DMS79 (cell line): Measurements from ENCODE around the gene SLC30A1.
"Not testable (repeated sequence)": the region's sequence is repeated elsewhere in the genome, so short reads cannot be mapped to it uniquely, and the experiment has no call there.

Source experiments
- DNase-seq: peaks from one replicate; lab custom pipeline; 2025; lab: John Stamatoyannopoulos, UW

Gene SLC30A1

GRCh38 chr1:211578640-211579439 is at the start of gene SLC30A1:
TSS of gene SLC30A1 (minus strand) at chr1:211579161. CDS start at chr1:211578612, 549 bp downstream.
- peak; percentile 95 for DNase-seq

DNA sequence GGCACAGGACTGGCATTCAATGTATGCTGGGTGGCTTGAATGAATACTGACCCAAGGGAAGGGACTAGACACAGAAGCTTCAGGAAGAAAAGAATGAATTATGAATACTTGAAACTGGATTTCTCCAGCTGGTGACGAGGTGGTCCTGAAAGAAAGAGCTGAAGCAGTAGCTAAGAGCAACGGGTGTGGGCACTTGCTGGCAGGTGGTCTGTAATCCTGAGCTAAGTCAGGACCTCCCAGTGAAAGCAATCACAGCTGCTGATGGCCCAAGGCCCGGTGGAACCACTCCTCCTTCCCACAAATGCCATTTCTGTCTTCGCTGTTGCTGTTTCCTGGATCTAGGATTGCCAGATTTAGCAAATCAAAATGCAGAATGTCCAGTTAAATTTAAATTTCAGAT is 49.5 kb upstream of the SLC30A1 start:
- no peak for DNase-seq

- DNase-seq: no peak
These were observed 48.3 kb upstream of the SLC30A1 start for GRCh38 chr1:211627259-211627658.

DNA sequence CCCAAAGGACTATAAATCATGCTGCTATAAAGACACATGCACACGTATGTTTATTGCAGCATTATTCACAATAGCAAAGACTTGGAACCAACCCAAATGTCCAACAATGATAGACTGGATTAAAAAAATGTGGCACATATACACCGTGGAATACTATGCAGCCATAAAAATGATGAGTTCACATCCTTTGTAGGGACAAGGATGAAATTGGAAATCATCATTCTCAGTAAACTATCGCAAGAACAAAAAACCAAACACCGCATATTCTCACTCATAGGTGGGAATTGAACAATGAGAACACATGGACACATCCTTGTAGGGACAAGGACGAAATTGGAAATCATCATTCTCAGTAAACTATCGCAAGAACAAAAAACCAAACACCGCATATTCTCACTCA is 46.9 kb upstream of the SLC30A1 start:
- DNase-seq: not testable (repeated sequence)

DNA sequence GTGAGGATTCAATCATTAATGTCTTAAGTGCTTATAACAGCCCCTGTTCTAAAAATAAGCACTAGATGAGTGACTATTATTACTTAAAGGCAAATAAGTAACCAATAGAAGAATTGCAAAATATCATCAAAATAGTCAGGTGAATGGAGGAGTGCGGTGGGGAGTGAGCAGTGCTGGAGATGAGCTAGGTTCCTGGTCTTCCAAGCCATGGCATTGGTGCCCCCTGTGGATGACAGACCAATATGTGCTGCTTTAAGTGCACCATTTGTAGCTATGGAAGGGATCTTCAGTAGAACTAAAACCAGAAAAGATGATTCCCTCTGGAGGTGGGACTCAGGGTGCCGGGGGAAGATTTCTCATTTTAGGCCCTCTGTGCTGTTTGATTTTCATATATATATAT is 46.1 kb upstream of the SLC30A1 start:
- no peak for DNase-seq

DNA sequence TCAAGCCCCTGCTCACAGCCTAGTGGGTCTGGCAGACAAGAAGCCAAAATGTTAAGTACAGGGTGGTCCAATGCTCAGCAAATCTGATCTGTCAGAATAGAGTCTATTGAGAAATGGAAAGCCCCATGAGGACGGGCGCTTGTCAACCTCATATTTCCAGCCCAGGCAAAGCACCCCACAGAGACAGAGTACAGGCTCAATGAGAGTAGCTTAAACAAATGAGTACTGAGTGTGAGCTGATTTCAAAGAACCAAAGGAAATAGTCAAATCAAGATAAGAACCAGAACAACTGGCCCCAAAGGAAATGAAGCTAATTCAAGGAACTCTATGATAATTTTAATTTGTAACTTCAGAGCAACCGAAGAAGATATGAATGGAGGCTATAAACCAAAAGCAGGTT is 44.6 kb upstream of the SLC30A1 start:
- DNase-seq: no peak

- DNase-seq: no peak
These were observed 42.7 kb upstream of the SLC30A1 start for GRCh38 chr1:211621447-211622198.

GRCh38 chr1:211620097-211620496 is 41.1 kb upstream of the SLC30A1 start:
- DNase-seq: no peak

DNA sequence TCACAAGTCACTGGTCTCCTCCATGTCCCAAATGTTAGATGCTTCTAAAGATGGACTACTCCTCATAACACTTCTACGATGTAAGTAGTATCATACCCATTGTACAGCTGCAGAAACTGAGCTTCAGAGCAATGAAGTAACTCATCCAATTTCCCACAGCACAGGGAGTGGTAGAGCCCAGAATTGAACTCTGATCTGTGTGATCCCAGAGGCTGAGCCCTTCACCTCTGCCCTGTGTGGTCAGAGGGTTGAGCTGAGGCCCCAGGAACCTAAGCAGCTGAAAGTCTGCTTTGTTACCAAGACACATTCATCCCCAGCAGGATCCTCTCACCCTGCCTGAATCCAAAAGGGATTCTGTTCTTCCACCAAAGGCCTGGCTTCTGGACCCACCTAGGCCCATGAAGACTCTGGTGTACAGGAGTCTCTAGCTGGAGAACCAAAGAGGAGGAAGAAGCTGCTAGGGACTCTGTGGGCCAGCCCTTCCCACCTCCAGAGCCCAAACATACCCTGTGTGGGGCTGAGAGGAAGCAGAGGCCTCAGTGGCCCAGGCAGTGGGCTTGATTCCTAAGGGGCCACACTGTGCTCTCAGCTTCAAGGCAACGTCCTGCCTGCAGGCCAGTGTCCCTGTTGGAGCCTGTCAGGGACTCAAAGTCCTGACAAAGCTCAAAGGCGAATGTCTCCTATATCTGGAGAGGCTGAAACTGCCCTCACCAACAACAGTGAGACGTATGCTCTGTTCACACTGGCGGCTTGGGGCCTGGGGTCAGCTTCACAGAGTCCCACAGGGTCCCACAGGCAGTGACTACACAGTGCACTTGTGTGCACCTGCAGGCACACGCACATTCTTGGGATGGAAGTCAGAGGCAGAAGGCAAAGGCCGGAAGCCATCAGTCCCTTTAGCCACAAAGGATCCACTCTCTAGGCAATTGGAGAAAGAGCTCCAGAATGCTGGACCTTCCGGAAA is 40.4 kb upstream of the SLC30A1 start:
- no peak for DNase-seq

- no peak for DNase-seq
These were observed 38.0 kb upstream of the SLC30A1 start for GRCh38 chr1:211616965-211617297.

- DNase-seq: no peak
These were observed 37.4 kb upstream of the SLC30A1 start for GRCh38 chr1:211616231-211616964.

GRCh38 chr1:211614615-211615014 is 35.7 kb upstream of the SLC30A1 start:
- DNase-seq: no peak

GRCh38 chr1:211613951-211614350 is 35.0 kb upstream of the SLC30A1 start:
- no peak for DNase-seq

DNA sequence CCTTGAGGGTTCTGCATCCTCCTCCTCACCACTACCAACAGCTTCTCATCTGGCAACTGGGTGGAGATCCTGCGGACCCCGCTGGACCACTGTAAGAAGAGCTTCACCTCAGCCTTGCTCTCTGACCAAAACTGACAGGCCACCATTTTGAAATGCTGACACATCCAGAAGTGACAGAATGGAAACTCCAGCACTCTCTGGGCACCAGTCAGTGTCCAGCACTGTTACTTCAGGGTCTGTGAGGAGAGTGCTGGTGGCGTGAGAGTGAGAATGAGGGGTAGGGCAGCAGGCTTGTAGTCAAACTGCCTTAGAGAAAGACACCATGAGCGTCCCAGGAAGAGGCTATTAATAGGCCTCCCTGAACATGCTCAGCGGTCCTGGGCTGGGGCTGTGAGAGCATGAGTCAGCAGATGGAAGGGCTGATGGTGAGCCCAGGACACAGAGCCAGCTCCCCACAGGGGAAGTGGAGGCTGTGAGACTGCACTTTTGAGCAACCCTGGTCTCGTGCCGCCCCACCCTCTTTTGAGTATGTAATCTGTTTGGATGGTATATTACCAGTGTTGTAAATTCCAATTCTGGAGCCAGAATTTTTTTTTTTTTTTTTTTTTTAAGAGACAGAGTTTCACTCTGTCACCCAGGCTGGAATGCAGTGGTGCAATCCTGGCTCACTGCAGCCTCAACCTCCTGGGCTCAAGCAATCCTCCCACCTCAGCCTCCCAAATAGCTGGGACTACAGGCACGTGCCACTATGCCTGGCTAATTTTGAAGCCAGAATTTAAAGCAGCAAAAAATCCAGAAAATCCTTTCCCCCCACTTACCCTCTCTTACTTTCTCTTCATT is 34.4 kb upstream of the SLC30A1 start:
- no peak for DNase-seq

DNA sequence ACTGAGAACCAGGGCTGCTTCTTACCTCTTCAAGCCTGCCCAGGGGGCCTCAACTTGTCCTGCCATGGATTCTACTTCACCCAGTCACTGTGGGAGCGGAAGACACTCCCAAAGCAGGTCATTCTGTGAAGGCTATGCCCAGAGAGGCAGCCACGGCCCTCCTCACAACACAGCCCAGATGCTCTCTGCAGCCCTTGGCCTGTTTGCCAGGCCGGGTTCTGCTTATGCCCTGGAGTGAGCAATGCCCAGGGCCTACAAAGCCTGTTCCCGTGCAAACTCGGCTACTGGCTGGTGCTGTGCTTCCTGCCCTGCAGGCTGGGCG is 33.8 kb upstream of the SLC30A1 start:
- DNase-seq: no peak

- no peak for DNase-seq
These were observed 32.9 kb upstream of the SLC30A1 start for GRCh38 chr1:211611818-211612217.

DNA sequence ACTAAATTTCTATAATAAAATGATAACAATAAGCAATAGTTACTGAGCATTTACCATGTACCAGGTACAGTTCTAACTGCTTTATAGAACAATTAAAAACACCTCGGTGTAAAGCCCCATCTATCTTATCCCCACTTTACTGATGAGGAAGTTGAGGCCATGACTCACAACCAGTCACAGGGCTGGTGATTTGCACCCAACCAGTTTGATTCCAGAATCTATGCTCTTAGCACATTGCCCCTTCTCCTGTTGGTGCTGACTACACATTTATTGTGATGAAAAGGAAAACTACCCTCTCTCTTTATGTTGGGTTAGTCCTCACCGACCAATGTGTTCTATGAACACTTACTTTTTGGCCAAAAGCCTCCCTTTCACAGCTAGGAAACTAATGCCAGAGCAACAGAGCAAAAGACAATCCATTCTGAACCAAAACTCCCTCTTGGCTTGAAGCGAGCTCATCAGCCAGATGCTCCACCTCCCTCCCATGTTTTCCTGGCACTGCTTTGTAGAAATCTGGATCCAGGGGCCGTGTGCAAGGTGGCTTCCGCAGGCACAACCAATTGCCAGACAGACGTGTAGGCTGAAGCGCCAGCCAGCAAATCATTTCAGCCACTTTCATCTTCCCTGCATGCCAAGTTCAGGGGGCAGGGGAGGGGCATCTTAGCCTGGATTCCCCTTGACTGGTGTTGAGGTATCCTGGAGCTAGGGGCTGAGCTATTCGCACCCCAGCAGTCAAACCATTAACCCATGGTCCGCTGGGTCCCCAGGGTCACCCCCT is 32.0 kb upstream of the SLC30A1 start:
- DNase-seq: no peak

DNA sequence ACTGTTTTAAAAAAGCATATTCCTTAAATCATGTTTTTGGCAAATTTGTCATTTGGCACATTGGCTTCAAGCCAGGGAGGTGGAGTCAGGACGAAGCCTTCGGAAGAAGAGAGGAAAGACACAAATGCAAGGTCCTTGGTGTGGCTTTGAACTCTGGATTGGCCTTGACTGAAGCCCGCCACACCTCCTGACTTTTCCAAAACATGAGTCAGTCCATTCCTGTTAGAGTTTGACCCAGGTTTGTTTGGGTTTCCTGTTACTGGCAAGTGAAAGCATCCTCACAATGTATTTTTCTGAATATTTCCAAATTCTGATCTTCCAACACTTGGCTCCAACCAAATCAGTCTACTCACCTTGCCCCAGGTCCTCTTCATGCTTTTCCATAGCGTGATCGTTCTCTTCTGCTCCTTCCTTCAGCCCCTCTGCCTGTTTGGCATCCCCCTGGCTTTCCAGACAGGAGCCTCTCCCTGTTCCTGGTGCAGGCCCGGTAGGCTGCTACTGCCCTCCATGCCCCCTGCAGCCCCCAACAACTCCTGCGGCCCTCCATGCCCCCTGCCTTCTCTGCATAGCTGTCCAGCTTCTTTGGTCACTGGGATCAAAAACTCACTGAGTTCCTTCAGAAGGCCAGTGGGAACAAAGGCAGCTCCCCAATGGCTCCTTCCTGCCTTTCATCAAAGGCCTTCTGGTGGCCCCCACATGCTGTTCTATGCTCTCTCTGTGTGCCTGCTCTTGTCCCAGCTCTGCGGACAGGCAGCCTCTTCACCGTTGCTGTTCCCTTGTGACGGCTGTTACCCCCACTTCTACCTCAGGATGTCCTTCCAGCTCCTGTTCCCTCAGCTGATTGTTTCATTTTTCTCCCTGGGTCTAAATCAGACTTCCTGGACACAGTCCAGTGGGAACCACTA is 30.4 kb upstream of the SLC30A1 start:
- no peak for DNase-seq
